Upper lobe of left lung (tissue), 4 donors: ENCODE data around the gene COPS7A.

Source experiments
- EP300 ChIP-seq, 4 donors: sonication (generic); formaldehyde crosslinking; IDR thresholded peaks; one replicate each; pipeline ENCODE4 v1.5.1; 2017; ENCODE audit warnings: antibody characterized with exemption in 4 of 4, control low read depth in 2 of 4
- POLR2A ChIP-seq, 4 donors: fragments of 450-650 bp; IDR thresholded peaks; one replicate each; pipeline ENCODE4 v1.5.1; 2016 to 2017; ENCODE audit warnings: antibody characterized with exemption in 4 of 4, mild to moderate bottlenecking in 2 of 4
- POLR2AphosphoS5 ChIP-seq, 2 donors: sonication (generic); formaldehyde crosslinking; IDR thresholded peaks; one replicate each; pipeline ENCODE4 v1.5.1; 2017; ENCODE audit warnings: antibody characterized with exemption in 2 of 2
- TF ChIP-seq, protein P1 (sequence below), 6 experiments: fragments of 450-650 bp in 4 of 6; fragments of 200-600 bp in 2 of 6; sonication (generic) in 2 of 6; IDR thresholded peaks; one replicate each; pipeline ENCODE4 v1.5.1; 2016 to 2019; ENCODE audit warnings: antibody characterized with exemption in 6 of 6

DNA sequence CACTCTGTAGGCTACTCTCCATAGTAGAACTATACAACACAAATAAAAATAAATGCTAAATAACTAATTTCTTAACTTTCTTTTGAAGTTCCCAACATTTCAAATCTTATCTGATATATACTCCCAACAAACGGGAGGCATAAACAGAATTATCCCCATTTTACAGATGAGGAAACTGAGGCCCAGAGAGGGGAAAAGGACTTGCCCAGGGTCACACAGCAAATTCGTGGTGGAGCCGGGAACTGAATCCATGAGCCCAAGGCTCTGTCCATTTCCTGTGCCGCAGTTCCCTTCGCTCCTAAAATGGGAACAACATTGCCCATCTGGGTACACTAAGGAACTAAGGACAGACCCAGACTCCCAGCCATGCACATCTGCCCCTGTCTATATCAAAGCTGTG, 46.9 kb upstream of the COPS7A start:
- TF ChIP-seq POLR2A (IDR thresholded peaks at IDR 0.05) (no peak), POLR2AphosphoS5 (IDR thresholded peaks at IDR 0.05) (no peak), EP300 (IDR thresholded peaks at IDR 0.05) (no peak)
- TF ChIP-seq, protein P1, sequence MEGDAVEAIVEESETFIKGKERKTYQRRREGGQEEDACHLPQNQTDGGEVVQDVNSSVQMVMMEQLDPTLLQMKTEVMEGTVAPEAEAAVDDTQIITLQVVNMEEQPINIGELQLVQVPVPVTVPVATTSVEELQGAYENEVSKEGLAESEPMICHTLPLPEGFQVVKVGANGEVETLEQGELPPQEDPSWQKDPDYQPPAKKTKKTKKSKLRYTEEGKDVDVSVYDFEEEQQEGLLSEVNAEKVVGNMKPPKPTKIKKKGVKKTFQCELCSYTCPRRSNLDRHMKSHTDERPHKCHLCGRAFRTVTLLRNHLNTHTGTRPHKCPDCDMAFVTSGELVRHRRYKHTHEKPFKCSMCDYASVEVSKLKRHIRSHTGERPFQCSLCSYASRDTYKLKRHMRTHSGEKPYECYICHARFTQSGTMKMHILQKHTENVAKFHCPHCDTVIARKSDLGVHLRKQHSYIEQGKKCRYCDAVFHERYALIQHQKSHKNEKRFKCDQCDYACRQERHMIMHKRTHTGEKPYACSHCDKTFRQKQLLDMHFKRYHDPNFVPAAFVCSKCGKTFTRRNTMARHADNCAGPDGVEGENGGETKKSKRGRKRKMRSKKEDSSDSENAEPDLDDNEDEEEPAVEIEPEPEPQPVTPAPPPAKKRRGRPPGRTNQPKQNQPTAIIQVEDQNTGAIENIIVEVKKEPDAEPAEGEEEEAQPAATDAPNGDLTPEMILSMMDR (IDR thresholded peaks at IDR 0.05): no peak
